Nephron progenitor cell (in vitro differentiated cells): Measurements from ENCODE around the gene CA5A.
A peak's percentile ranks its signal among the peaks of the same experiment; 100 is the strongest.

Experiments used
- DNase-seq: peaks from one replicate; pipeline ENCODE4 v3.0.0; 2021
- H3K27ac Mint-ChIP-seq: 2 replicates; pipeline ENCODE4 v1.8.0; 2021; ENCODE audit warnings: mild to moderate bottlenecking, moderate library complexity, mixed read lengths
- H3K27me3 Mint-ChIP-seq: 2 replicates; pipeline ENCODE4 v1.8.0; 2021; ENCODE audit warnings: mild to moderate bottlenecking, low read depth, mixed read lengths; ENCODE audit not compliant: poor library complexity
- H3K36me3 Mint-ChIP-seq: 2 replicates; pipeline ENCODE4 v1.8.0; 2021; ENCODE audit warnings: low read depth, mixed read lengths
- H3K4me1 Mint-ChIP-seq: 2 replicates; pipeline ENCODE4 v1.8.0; 2021; ENCODE audit warnings: mixed read lengths
- H3K4me3 Mint-ChIP-seq: 2 replicates; pipeline ENCODE4 v1.8.0; 2021; ENCODE audit warnings: mild to moderate bottlenecking, moderate library complexity, mixed read lengths
- H3K9me3 Mint-ChIP-seq: 2 replicates; pipeline ENCODE4 v1.8.0; 2021; ENCODE audit warnings: mild to moderate bottlenecking, moderate library complexity, mixed read lengths
- TF ChIP-seq, protein P1 (sequence below): fragments of 200-600 bp; sonication (generic); IDR thresholded peaks from 2 replicates; pipeline ENCODE4 v1.5.0; 2021; ENCODE audit warnings: antibody characterized with exemption

Gene CA5A

DNA sequence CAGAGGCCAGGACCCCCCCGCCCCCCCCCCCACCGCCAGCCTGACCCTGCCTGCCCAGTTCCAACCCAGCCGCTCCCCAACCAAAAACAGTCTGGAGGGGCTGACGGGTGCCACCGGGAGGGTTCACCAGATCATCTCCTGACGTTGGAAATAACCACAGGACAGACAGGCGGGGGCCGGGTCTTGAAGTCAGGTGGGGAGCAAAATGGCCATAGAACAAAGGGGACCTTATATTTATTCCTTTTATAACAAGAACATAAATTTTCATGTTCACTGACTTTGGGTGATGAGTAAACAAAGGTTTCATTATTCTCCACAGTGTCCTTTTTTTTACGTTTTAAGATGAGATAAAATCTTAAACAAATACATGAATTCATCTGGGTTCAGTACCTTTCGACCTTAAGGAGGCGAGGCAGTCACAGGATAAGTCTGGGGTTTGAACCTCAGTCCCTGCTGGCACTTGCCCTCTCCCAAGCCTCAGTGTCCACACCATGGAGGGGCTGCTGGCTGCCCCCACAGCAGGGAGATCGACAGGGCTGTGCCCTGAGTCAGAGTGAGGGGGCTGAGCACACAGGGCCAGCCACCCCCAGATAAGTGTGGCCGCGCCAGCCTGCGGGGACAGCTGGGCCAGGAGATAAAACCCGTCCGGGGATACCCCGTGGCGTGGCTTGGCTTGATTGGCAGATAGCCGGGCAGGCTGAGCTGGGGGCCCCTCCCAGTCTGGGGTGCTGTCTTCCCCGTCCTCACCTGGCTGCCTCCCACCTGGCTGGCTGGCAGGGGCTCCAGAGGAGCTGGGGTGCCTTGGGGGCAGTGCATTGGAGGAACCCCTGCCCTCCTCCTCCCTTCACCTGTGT is 82.0 kb downstream of the CA5A start:
- DNase-seq: no peak

DNA sequence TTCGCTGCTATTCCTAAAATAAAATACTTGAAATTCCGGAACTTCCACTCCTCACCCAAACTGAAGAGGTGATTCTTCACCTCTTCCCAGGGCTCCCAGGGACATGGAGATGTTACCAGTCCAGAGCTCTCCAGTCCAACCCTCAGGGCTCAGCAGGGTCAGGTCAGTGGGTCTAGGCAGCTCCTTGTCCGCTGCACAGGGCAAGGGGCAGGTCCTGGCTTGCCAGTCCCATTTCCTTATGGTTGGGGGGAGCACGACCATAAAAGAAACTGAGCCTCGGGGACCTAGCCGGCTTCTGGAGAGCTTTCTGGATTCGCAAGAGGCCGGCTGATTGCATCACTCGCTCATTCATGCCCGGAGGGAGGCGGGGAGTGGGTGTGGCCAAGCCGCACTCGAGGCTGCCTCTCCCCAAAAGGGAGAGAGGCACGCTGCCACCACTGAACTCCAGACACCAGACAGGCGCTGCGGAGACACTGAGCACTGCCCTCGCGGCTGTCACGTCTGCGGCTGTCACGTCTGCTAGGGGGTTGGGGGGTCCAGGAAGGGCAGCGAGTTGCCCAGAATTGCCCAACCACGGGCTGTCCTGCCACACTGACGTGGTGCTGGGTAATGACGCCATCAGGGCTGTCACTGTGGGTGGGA is 82.8 kb downstream of the CA5A start:
- Mint-ChIP-seq H3K27me3 (no peaks in the 10 kb centered on the region), H3K4me1 (peaks cover 72% of the 10 kb centered on the region), H3K36me3 (no peaks in the 10 kb centered on the region), H3K4me3 (peak overlapping the region; percentile 32), H3K9me3 (no peaks in the 10 kb centered on the region), H3K27ac (no peak overlapping the region)
- DNase-seq: peak; percentile 81
- TF ChIP-seq, protein P1, sequence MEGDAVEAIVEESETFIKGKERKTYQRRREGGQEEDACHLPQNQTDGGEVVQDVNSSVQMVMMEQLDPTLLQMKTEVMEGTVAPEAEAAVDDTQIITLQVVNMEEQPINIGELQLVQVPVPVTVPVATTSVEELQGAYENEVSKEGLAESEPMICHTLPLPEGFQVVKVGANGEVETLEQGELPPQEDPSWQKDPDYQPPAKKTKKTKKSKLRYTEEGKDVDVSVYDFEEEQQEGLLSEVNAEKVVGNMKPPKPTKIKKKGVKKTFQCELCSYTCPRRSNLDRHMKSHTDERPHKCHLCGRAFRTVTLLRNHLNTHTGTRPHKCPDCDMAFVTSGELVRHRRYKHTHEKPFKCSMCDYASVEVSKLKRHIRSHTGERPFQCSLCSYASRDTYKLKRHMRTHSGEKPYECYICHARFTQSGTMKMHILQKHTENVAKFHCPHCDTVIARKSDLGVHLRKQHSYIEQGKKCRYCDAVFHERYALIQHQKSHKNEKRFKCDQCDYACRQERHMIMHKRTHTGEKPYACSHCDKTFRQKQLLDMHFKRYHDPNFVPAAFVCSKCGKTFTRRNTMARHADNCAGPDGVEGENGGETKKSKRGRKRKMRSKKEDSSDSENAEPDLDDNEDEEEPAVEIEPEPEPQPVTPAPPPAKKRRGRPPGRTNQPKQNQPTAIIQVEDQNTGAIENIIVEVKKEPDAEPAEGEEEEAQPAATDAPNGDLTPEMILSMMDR: no peak

More for the DNA sequence above, 82.0 kb downstream of the CA5A start:
- TF ChIP-seq, protein P1: no peak
- peaks cover 72% of the 10 kb centered on the region for H3K4me1 Mint-ChIP-seq
- H3K27ac Mint-ChIP-seq: no peak overlapping the region
- H3K4me3 Mint-ChIP-seq: no peak overlapping the region
- H3K27me3 Mint-ChIP-seq: no peaks in the 10 kb centered on the region
- H3K9me3 Mint-ChIP-seq: no peaks in the 10 kb centered on the region
- H3K36me3 Mint-ChIP-seq: no peaks in the 10 kb centered on the region

DNA sequence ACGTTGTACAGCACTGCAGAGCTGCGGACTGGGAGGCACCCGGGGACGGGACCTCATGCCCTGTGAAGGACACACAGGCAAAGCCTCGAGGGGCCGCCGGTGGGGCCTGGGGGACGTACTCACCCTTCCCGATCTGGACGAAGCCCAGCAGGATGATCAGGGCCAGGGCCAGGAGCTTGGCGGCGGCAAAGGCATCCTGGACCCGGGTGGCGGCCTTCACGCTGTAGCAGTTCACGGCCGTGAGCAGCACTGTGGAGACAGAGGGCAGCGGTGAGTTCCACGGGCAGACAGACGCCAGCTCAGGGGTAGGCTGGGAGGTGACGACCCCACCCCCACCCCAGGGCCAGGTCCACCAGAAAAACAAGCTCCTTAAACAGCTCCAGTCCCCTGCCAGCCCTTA is 84.7 kb downstream of the CA5A start:
- no peaks in the 10 kb centered on the region for H3K9me3 Mint-ChIP-seq
- no peak overlapping the region for H3K27ac Mint-ChIP-seq
- peaks cover 59% of the 10 kb centered on the region for H3K4me1 Mint-ChIP-seq
- DNase-seq: peak; percentile 50
- TF ChIP-seq, protein P1: no peak
- no peaks in the 10 kb centered on the region for H3K27me3 Mint-ChIP-seq
- H3K36me3 Mint-ChIP-seq: no peaks in the 10 kb centered on the region
- H3K4me3 Mint-ChIP-seq: no peak overlapping the region

DNA sequence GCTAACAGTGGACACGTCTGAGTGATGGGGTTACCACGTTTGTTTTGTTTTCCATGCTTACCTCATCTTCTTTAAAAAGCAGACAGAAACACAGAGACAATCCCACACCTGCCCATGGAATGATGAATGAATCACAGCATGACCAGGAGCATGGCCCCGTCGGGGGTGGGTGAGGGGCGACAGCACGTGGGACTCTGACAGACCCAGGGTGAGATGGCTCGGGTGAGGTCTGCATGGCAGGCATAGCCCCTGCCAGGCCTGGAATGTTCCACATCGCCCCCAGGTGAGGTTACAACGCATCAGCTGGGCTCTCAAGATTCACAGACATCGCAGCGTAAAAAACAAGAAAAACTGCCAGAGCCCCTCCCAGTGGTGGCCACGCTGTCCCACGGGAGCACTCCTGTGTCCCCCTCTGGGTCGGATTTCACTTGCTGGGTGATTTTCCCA is 85.2 kb downstream of the CA5A start:
- DNase-seq: no peak
- no peaks in the 10 kb centered on the region for H3K27me3 Mint-ChIP-seq
- H3K36me3 Mint-ChIP-seq: no peaks in the 10 kb centered on the region
- no peak overlapping the region for H3K27ac Mint-ChIP-seq
- H3K4me1 Mint-ChIP-seq: peaks cover 55% of the 10 kb centered on the region
- no peak overlapping the region for H3K4me3 Mint-ChIP-seq
- TF ChIP-seq, protein P1: no peak
- no peaks in the 10 kb centered on the region for H3K9me3 Mint-ChIP-seq

DNA sequence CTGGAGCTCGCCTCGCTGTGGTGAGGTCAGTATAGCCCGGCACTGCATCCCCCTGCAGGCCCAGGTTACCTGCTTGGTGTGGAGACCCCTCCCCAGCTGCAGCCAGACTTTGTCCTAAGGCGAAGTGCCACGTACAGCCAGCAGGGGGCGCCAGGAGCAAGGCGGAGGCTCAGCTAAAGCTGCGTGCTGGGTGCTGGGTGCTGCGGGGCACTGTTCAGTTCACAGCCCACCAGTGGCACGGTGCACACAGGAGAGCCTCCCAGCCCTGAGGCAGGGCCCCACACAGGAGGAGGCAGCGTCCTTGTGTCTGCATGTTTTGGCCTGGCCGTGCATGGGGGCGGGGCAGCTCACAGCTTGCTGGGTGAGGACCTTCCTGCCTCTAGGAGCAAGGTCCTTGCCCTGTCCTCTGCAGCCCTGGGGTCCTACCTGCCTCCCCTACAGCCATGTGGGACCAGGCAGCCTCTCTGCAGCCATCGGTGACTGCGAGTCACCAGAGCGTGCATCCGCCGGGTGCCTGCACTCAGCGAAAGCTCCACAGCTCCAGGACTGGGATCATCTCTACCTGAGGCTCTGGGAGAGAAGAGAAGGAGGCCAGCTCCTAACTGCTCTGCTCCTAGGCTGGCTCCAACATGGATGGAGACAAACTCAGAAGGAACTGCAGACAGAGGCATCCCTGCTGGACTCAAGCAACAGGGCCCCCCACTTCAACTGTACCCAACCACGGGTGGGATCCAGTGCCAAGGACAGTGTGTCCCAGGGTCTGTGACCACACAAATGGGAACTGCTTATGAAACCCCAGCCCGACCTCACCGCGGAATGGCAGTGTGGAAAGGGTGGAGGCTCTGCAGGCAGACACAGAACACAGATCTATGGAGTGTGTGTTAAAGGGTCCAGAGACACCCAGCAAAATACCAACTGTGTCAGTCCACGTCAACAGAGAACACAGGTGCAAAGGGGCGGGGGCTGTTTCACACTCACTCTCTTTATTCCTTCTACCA is 86.0 kb downstream of the CA5A start:
- H3K4me1 Mint-ChIP-seq: peaks cover 46% of the 10 kb centered on the region
- peak; percentile 84 for DNase-seq
- H3K9me3 Mint-ChIP-seq: no peaks in the 10 kb centered on the region
- H3K27ac Mint-ChIP-seq: no peak overlapping the region
- no peak overlapping the region for H3K4me3 Mint-ChIP-seq
- H3K27me3 Mint-ChIP-seq: no peaks in the 10 kb centered on the region
- TF ChIP-seq, protein P1: peak; percentile 95
- no peaks in the 10 kb centered on the region for H3K36me3 Mint-ChIP-seq
